Posterior vena cava (tissue), 2 donors: ENCODE data around the gene HCRT. TPM values are rescaled to one million over a fixed set of nuclear protein-coding genes. Genes with fewer than 3 reads are reported as not detected.

Experiments used
- DNase-seq: peaks from one replicate; pipeline ENCODE4 v3.0.0-alpha.2; 2020; ENCODE audit warnings: low spot score
- intact Hi-C, 2 donors: fragments of 100-400 bp; cut with DNase I; formaldehyde crosslinking; loops; one replicate each; pipeline versions ENCODE4 v1.14.1 to v1.14.2; 2022 to 2023
- total RNA-seq, 2 donors: library from RNA; stranded (reverse); fragmentation: NEBNext Ultra II Directional; extraction: Animal tissue kit (Norgen Biotek cat#: 25700); gene quantifications; one replicate each; pipeline ENCODE4 v1.2.1, GENCODE V29; 2021
- donor health status: DM: yes; HTN: yes; CAD: no.
- donor health status: DM: yes; HTN: yes; CAD: no.

HCRT gene
- total RNA-seq, 2 donors from 2014 or later: not detected

DNA sequence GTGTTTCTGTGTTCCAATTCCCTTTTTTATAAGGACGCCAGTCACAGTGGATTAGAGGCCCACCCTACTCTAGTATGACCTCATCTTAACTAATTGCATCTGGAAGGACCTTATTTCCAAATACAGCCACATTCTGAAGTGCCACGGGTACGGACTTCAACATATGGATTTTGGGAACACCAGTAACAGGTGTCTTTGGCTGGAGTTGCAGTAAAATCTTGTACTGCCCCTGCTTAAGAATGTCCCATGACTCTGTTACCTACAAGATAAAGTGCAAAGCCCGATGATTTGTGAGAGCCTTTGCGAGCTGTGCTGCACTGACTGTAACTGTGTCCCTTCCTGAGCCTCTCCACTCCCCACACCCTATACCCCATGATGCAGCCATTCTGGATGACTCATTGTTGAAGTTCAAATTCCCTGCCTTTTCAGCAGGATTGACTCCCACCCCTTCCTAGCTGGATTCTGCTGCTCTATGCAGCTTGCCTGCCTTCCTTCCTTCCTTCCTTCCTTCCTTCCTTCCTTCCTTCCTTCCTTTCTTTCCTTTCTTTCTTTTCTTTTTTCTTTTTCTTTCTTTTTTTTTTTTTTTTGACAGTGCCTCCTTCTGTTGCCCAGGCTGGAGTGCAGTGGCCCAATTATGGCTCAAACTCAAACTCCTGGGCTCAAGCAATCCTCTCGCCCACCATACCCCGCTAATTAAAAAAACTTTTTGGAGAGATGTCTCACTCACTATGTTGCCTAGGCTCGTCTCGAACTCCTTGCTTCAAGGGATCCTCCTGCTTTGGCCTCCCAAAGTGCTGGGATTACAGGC is 2.1 kb downstream of the HCRT start:
- intact Hi-C loops: no loop called here
- DNase-seq: no peak

DNA sequence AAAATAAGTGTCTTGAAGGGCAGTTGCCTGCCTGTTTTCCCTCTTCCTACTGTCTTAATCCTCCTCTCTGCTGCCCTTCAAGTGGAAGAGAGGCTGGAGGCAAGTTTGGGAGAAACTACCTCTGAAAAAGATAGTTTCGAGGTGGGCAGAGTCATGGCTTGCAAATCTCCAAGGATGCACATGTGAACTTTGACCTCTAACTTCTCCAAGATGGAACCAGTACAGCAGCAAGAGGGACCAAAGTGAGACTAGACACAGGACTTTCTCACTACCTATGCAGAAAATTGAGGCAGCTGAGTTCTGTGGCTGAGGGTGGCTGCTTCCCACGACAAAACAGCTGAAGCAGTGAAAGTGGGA is 3.4 kb downstream of the HCRT start:
- DNase-seq: no peak
- intact Hi-C loops: no loop called here

DNA sequence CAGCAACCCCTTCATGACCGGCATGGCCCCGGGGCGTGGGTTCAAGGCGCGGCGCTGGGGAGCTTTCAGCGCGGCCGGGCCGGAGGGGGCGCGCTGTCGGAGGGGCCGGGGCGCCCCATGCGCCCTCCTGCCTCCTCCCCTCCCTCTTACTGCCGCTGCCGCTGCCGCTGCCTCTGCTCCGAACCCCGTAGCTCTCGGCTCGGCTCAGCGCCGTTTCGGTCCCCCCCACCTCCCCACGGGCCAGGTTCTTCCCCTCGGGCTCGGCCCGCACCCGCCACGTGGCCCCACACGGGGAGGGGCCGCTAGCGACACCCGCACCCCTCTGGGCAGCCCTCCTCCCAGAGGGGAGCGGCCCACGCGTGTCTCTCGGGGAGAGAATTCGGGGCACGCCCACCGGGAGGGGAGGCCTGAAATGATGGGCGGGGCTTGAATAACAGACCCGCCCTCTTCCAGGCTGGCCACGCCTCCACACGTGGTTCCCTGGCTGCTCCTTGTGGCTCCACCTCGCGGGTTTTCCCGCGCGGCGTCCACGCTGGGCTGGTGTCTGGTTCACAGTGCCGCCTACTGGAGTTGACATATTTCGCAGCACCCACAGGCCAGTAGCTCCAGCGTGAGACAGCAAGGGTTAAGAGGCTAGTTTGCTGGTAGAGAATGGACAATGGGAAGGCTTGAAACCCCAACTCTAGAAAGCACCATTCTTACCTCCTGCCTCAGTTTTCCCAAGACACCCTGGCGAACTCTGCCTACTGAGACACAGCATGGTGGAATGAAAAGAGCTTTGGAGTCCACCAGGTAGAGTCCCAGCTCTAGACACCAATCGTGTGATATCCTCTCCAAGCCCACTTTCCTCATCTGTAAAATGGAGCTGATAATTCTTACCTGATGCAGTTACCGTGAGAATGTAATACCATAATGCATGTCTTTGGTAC is 4.1 kb downstream of the HCRT start, which contains the start of gene KCNH4:
Gene KCNH4 (minus strand): TSS at position 221 of the 929 bp plus-strand sequence. CDS start 197 bp downstream, at position 24.
- DNase-seq: peak; percentile 95
- intact Hi-C loops: no loop called here

DNA sequence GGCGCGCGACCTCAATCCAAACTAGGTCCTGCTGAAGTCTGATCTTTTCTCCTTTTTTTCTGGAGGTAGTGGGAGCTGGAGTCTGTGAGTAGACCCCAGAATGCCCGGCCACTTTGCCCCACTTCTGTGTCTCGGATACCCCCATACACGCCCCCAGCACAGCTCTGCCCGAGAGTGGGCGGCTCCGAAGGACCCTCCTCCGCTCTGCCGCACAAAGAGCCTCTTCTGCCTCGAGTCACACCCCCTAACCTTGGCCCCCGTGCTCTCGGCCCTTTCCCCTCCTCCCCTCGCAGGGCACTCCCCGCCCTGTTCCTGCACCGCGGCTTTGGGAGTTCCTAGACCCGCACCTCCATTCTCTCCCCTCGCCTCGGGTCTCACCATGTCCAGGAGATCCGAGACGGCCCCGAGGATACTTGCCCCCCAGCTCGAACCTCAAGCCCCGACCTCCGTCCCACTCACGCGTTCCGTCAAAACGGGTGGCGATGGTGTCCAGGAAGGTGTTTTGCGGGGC is 4.8 kb downstream of the HCRT start:
- DNase-seq: peak; percentile 80
- intact Hi-C loops: no loop called here

DNA sequence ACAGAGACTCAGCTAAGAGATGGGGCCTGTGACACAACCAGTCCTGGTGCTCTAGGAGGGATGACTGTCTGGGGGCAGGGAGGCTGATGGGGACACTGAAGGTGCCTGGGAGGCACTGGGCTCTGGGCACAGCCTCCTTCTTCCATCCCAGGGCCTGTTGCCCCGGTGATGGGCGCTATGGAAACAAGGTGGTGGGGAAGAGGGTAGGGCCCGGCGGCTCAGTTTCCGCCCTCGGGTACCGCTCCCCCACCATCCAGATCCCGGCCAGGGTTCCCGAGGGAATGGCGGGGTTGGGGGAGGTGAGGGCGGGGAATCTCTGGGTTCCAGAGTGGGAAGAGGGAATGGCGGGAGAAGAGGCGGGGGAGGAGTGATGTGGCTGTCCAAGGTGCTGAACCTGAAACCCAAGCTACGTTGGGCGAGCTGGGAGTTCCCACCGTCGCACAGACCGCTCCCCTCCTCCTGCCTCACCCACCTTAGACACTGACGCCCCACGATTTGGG is 5.3 kb downstream of the HCRT start:
- intact Hi-C loops: no loop called here
- DNase-seq: peak; percentile 85

DNA sequence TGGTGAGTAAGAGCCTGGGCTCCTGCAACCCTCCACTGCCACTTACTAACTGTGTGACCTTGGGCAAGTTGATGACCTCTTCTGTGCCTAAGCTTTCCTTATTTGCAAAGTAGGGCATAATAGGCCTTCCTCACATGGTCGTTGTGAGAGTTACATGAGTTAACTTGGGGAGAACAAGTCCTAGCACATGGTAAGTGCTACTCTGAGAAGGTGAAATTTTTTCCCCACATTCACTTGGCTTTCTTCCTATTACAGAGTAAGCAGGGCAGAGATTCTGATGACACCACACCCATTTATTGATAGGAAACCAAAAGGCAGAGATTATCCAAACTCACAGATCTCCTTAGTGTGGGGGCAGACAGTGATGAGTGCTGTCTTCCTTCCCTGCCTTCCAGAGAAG is 5.9 kb downstream of the HCRT start:
- no peak for DNase-seq
- intact Hi-C loops: no loop called here

DNA sequence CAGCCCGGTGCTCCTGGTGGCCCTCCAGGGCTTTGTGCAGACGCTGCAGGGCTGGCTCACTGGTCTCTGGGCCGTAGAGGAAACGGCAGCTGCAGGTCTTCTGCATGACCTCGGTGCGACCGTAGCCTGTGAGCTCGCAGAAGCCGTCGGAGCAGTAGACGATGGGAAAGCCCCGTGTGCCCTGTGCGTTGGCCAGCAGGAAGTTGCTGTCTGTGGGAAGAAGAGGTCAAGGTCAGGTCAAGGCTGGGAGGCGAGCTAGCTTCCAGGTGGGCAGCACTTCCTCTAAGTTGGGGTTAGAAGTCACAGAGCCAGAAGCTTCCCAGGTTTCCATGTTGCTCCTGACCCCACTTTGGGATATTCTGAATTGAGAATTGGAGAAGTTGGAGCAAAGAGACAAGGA is 6.4 kb downstream of the HCRT start:
- DNase-seq: no peak
- intact Hi-C loops: no loop called here

DNA sequence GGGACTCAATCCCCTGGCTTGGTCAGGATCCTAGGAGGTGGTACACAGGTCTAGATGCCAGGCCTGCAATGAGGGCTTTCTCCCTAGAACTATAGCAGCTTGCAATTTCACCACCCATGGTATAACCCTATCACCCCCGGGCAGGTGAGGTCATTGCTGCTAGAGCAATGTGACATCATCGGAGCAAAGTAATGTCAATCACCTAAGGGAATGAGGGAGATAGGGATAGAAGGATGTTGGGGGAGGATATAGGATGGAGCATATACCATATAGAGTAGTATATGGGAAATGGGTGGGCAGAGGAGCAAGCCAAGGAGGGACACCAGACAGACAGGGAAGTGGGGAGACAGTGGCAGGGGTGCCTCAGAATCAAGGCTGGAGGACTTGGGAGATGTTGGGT is 7.6 kb downstream of the HCRT start:
- DNase-seq: no peak
- intact Hi-C loops: no loop called here

DNA sequence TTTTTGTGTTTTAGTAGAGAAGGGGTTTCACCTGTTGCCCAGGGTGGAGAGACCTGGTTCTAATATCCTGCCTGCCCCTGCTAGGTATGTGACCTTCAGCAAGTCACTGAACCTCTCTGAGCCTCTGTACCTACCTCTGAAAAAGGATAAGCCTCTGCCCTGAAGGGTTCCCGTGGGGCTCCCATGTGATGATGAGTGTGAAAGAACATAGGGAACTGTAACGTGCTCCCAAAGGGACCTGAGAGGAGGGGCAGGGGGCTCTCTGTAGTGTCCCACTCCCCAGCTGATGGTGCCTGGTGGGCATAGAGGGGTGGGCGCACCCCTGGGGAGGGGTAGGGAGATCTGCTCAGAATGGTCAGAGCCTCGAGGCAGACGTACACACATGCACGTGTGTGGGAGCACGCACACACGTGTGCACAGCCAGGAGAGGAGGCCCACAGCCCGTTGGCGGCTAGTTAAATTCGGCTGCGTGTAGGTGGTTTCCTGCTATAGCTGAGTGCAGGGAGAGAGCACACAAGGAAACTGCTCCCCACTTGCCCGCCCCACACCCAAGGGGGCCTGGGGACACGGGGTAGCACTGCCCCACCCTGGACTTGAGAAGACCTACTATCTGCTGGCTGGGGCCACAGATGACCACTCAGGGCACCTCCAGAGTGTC is 11.0 kb downstream of the HCRT start:
- DNase-seq: no peak
- intact Hi-C loops: no loop called here

DNA sequence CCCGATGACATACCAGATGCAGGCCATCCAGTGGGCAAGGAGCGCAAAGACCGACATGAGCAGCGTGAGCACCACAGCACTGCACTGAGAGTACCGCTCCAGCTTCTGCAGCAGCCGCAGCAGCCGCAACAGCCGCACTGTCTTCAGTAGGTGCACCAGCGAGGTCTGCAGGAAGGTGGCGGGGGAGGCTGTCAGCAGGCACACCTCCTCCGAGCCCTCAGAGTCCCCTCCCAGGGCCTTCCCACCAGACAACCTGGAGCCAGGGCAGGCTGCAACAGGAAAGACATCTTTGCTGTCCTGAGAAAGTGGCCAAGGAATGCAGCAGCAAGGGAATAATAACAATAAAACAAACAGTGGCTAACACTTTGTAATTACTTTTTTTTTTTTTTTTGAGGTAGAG is 13.4 kb downstream of the HCRT start:
- intact Hi-C loops: no loop called here
- DNase-seq: no peak

DNA sequence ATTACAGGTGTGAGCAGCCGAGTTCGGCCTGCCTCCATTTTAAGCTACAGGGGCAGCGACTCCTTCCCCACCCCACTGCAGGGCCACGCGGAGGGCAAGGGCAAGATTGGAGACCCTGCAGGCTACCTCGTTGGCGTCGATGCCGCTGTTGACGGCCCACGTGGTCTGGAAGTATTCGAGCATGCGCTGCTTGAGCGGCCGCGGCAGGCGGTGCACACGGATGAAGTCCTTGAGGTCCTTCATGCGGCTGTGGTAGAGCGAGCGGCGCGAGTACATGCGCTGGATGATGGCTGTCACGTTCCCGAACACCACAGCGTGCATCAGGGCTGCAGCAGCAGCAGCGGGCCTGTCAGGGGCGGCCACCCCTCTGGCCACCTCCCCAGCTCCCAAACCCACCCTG is 15.9 kb downstream of the HCRT start:
- intact Hi-C loops: no loop called here
- no peak for DNase-seq

DNA sequence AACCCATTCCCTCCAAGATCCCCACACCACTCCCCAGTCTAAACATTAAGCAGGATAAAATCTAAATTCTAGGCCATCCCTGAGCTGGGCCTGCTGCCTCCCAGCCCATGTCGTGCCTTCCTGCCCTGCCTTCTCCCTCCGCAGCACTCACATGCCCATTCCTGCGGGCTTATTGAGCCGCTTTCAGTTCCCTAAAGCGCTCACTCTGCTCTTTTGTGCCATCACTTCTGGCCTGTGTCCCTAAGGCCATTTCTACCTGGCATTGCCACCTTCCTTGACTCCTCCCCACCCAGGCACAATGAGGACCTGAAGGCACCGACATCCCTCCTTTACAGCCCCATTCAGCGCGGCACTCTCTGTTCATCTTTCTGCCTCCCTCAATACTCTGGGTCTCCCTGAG is 17.4 kb downstream of the HCRT start:
- DNase-seq: no peak

DNA sequence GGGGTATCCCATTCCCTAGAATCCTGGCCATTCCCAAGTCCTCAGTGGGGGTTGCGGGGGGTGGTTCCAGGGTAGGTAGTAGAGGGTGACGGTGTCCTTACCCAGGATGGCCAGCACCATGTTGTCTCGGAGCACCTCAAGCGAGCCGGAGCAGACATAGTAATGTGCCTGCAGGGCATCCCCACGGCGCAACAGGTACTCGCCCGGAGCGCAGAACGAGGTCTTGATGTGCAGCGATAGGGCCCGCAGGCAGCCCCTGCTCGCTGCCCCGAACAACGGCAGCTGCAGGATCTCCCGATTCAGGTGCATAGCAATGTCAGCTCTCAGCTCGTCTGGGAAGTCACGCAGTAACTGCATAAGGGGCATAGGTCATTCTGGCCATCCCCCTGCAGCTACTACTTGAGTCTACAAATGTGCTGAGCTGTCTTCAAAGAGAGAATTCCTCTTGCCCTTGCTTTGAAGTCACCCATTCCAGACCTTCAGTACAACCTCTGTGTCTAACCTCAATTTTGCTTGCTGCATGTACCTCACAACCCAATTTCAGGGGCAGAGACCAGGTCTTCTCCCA is 19.0 kb downstream of the HCRT start:
- intact Hi-C loops: no loop called here
- DNase-seq: no peak

More for the DNA sequence above, 17.4 kb downstream of the HCRT start:
- intact Hi-C loops: no loop called here

DNA sequence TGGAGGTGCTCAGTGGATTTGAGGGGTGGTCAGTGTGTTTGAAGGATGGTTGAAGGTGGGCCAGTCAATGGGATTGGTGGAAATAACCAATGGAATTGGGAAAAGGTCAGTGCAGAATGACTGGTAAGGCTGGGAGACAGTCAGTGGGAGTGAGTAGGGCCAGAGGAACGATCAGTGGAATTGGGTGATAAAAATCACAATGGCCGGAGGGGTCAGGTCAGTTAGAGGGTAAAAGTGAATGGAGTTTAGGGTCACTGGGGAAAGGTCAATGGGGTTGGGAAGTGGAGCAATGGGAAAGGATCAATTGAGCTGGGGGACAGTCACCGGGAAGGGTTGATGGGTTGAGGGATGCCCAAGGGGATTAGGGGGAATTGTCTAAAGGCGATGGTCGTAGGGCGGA is 19.5 kb downstream of the HCRT start:
- DNase-seq: no peak
- intact Hi-C loops: no loop called here

DNA sequence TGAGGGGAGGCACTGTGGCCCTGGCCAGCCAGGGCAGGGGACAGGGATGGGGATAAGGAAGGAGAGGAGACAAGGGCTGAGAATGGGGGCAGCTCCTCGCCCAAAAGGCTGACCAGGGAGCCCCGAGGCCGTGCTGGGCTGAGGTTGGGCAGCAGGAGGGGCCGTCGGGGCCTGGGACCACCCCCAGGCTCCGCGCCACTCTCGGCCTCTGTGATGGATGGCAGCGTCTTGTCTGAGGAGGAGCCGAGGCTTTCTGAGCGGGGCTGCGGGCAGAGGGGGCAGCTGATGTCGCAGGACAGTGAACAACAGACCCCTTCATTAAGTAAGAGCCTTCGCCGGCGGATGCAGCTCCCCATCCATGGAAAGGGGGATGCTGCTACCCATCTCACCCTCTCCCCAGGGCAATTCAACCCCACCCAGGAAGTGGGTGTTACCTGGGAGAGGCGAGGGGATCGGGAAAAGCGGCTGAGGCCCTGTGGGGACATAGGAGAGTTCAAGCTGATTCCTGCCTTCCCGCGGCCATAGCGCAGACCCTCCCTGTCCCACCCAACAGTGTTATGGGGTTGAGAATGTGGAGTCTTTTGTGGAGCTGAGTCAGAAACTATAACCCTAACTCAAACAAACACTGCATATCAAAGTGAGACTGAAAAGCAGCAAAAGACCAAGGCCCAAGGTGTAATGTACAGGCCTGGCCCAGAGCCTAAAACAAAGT is 21.4 kb downstream of the HCRT start:
- DNase-seq: no peak
- intact Hi-C loops: no loop called here

DNA sequence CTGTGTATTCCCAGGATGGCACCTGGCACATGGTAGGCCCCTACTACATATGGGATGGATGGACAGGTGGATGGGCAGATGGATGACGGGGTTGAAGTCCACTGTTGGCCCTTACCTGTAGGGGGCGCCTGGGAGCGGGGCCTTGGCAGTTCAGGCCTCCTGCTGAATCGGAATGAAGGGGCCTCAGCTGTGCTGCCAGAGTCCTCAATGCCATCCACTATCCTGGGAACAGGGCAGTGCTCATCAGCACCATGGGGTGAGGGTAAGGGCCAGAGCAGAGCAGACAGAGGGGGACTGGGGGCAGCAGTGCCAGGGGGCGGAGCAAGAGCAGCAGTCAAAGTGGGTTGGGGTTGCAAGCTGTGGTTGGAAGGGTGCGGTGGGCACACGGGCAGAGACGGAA is 22.1 kb downstream of the HCRT start:
- DNase-seq: no peak

DNA sequence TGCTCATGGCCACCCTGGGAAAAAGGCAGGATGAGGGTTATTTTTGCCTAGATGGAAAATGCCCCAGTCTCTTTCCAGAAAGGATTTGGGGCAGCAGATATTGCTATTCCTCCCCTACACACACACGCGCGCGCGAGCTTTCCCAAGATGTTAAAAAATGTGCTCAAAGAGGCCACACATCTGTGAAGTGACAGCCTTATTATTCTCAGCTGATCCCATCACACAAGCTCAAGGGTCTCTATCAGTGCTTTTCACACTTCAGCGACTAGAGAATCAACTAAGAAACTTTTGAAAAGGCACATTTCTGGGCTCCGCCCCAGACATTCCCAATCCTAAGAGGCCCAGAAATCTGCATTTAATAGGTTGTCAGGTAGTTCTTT is 24.7 kb downstream of the HCRT start:
- no peak for DNase-seq
- intact Hi-C loops: no loop called here

More for the DNA sequence above, 22.1 kb downstream of the HCRT start:
- intact Hi-C loops: no loop called here

DNA sequence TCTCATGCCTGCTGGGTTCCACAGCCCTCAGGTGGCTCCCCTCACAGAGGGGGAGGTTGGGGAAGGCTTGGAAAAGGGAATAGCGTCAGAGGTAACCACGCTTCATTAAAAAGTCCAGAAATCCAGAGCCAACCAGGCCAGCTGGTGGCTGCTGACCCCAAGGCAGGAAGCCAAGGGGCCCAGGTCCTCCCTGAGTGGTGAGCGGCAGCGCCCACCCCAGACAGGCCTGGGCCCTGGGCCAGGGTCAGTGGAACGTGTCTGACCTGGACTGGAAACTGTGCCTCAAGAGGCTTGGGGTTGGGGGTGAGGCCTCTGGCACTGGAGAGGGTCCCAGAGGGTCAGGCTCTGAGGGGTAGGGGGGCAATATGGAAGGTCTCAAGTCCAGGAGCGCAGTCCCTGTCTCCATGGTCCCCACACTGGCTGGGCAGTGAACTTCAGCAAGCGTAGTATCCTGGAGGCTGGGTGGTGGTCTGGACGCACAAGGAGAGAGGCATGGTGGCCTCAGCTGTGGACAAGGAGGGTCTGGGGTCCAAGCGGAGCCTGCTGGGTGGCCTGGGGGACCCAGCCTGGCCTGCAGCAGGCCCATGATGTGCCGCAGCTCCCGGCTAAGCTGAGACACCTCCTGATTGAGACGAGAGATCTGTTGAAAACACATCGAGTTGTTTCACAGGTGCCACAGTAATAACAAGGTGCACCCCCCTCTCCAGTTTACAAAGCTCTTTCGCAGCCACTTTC is 25.3 kb downstream of the HCRT start:
- no peak for DNase-seq
- intact Hi-C loops: no loop called here
